Epithelial cell of esophagus (primary cell): ENCODE data around the gene MAP4K3.

Experiments
- DNase-seq: peaks from one replicate; pipeline ENCODE4 v3.0.0; 2010; ENCODE audit warnings: low read depth
- H3K4me3 ChIP-seq: 2 replicates; pipeline ENCODE4 v1.5.1; 2011; ENCODE audit warnings: mild to moderate bottlenecking, low read length, control low read depth
- CTCF ChIP-seq: IDR thresholded peaks from 2 replicates; pipeline ENCODE4 v1.5.1; 2011; ENCODE audit warnings: low read depth, mild to moderate bottlenecking, low read length, control low read depth, inconsistent platforms; ENCODE audit not compliant: insufficient read depth; ENCODE audit errors: missing control alignments

The MAP4K3 gene

GRCh38 chr2:39401319-39401718 lies 35.8 kb downstream of the MAP4K3 start:
- no peak overlapping the region for H3K4me3 ChIP-seq
- TF ChIP-seq CTCF, result no peak
- DNase-seq, result no peak

- TF ChIP-seq CTCF, result no peak
- no peak for DNase-seq
- no peak overlapping the region for H3K4me3 ChIP-seq
Measured at GRCh38 chr2:39399570-39399969, 37.5 kb downstream of the MAP4K3 start.

- H3K4me3 ChIP-seq, result no peak overlapping the region
- no peak for TF ChIP-seq CTCF
- DNase-seq, result no peak
Measured at GRCh38 chr2:39395313-39395712, 41.8 kb downstream of the MAP4K3 start.

DNA sequence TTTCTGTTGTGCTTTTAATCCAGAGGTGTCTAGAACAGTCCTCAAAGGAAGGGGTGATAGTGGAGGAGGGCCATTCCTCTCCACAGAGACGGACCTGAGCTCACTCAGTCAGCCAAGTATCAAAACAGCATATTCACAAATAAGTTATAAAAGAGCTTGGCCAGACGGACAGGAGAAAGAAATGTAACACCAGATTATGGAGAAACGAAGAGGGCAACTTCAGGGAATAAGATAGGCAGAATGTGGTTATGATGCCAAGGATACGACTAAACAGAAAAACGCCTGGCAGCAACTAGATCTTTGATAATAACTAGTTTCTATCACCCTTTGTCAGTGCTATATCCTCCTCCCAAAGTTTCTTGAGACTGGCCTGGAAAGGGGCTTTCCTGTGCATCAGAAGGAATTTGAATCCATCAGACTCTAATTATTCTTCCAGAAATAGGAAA lies 42.5 kb downstream of the MAP4K3 start:
- no peak for DNase-seq
- no peak overlapping the region for H3K4me3 ChIP-seq
- no peak for TF ChIP-seq CTCF

DNA sequence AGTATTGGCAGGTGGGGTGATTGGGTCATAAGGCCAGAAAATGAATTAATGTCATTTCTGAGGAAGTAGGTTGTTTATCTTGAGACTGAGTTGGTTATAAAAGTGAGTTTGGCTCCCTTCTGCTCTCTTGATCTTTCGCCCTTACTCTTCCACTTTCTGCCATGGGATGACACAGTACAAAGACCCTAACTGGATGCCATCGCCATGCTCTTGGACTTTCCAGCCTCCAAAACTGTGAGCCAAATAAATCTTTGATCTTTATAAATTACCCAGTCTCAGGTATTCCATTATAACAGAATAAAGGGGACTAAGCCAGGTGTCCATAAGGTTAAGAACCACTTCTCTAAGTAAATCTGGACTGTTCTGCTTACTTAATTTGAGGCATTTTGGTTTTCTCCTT lies 44.4 kb downstream of the MAP4K3 start:
- no peak for DNase-seq
- TF ChIP-seq CTCF, result no peak
- H3K4me3 ChIP-seq, result no peak overlapping the region

- H3K4me3 ChIP-seq, result no peak overlapping the region
- DNase-seq, result no peak
- TF ChIP-seq CTCF, result no peak
Measured at GRCh38 chr2:39390216-39390615, 46.9 kb downstream of the MAP4K3 start.

DNA sequence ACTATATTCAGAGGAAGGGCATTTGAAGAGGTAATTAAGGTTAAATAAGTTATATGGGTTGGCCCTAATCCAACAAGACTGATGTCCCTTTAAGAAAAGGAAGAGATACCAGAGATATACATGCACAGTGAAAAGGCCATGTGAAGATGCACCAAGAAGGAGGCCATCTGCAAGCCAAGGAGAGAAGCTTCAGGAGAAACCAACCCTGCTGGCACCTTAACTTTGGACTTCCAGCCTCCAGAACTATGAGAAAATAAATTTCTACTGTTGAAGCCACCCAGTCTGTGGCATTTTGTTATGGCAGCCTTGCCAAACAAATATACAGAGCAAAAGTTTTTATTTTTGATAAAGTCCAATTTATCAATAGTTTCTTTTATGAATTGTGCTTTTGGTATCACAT lies 51.0 kb downstream of the MAP4K3 start:
- no peak for TF ChIP-seq CTCF
- H3K4me3 ChIP-seq, result no peak overlapping the region
- no peak for DNase-seq
